ENCODE results near the gene HS6ST1.

GRCh38 chr2:128364441-128364911, 45.8 kb upstream of the HS6ST1 start:
- no peak for TF ChIP-seq CTCF (IDR thresholded peaks at IDR 0.05)
- TF ChIP-seq POLR2A (IDR thresholded peaks at IDR 0.05): no peak
- no peak for TF ChIP-seq EP300 (IDR thresholded peaks at IDR 0.05)
